Occipital lobe (tissue), 2 donors: Measurements from ENCODE around the gene NEK4. TPM values are rescaled to one million over a fixed set of nuclear protein-coding genes. Genes with fewer than 3 reads are reported as not detected.
"Not testable (repeated sequence)": the region's sequence is repeated elsewhere in the genome, so short reads cannot be mapped to it uniquely, and the experiment has no call there.

Experiments used
- DNase-seq: peaks from one replicate; lab custom pipeline; 2025; lab: John Stamatoyannopoulos, UW
- total RNA-seq: library from RNA; depleted of rRNA; stranded (reverse); fragments of >200 nt; gene quantifications from one replicate; pipeline ENCODE4 v1.2.3, GENCODE V29; 2014

The NEK4 gene
- total RNA-seq, 1 donor from 2014 or later, result 46.0 TPM

GRCh38 chr3:52779837-52780585, 9.3 kb upstream of the NEK4 start:
- DNase-seq, result no peak

DNA sequence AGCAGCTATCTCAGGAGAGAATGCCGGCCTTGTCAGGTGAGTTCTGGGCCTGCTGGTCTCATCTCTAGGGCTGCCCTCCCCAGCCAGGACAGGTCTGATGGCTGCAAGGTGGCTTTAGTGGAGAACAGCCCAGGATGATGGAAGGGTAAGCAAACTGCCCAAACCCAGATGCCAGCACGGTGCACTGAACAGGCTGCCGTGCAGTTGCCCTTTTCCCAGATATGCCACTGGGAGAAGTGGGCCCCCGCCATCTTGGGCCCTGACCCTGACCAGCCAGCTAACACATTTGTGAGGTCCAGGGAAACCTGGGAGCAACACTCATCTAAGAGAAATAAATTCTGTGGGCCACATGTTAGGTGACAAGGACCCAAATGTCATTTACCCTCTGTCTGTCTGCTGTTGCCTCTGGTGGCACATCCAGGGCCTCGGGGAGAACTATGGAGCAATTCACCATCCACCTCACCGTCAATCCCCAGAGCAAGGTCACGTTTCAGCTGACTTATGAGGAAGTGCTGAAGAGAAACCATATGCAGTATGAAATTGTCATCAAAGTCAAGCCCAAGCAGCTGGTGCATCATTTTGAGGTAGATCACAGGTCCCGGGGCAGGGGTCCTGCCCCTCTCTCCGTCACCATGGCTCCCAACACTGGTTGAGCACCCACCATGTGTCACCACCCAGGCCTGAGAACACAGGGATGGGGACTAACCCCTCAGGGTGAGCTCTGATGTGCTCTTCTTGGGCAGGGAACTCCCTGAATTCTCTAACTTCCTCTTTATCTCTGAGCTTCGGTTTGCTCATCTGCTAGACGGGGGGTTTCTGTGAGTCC, 8.5 kb upstream of the NEK4 start:
- DNase-seq, result no peak

DNA sequence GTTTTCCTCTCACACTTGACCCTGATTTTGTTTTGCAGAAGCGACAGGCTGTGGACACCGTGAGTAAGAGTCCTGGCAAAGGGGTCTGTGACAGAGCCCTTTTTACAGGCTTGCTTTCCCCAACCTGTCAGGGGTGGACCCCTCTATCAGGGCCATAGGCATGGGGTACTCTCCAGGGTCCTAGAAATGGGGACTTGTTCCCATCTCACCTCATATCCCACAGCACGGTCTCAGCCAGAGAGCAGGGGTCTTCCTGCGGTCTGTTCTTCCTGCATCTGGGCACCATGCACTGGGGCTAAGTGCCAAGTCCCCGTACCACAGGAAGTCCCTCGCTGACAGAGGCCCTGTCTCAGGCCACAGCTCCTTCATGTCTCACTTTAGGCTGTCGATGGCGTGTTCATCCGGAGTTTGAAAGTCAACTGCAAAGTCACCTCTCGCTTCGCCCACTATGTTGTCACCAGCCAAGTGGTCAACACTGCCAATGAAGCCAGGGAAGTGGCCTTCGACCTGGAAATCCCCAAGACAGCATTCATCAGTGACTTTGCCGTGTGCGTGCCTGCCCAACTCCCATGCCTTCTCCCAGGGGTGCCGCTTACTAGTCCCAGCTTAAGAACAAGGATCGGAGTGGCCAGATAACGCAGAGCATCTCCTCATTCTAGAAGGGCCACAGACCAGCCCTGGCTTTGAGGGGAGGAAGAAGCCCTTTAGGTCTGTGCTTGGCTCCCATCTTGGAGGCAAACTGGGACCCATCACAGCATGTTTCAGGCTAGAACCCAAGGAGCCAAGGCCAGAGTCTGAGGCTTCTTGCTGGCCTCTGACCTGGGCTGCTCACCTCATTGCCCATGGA, 7.4 kb upstream of the NEK4 start:
- no peak for DNase-seq

DNA sequence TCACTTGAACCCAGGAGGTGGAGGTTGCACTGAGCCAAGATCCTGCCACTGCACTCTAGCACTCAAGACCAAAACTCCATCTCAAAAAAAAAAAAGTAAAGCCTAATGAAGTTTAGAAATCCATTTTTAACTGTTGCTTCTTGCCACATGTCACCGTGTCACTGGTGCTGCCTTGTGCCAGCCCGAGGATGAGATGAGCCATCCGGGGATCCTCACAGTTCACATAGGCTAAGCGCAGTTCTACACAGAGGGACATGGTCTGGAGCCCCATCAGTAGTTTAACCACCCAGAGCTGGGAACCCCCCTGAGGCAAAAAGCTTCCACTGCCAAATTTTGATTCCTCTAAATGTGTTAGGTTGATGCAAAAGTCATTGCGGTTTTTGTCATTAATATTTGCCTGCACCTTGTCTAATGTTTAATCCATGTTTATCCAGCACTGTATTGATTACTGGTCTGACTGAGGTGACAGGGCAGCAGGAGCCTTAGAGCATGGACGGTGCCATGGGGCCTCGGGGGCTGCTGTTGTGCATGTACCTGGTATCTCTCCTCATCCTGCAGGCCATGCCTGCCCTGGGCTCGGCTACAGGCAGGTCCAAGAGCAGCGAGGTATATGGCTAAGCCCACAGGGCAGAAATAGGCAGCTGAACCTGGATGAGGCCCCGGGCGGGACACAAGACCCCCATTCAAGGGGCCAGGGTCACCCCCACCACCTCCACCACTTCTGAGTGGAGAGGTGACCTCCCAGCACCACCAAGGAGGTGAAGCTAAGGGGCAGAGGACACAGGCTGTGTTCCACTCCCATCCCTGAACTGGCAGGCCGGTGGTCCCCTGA, 6.6 kb upstream of the NEK4 start, which contains the start of gene ITIH1:
ITIH1 (plus strand) TSS at position 473 of the 832 bp plus-strand sequence; CDS start at position 490, 17 bp downstream.
- DNase-seq, result no peak

DNA sequence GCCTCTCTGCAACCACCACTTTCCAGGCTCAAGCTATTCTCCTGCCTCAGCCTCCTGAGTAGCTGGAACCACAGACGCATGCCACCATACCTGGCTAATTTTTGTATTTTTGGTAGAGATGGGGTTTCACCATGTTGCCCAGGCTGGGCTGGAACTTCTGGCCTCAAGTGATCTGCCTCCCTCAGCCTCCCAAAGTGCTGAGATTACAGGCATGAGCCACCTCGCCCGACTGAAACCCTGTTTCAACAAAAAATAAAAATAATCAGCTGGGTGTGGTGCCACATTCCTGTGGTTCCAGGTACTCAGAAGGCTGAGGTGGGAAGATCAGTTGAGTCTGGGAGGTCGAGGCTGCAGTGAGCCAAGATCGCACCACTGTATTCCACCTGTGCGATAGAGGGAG, 5.7 kb upstream of the NEK4 start:
- DNase-seq, result not testable (repeated sequence)

DNA sequence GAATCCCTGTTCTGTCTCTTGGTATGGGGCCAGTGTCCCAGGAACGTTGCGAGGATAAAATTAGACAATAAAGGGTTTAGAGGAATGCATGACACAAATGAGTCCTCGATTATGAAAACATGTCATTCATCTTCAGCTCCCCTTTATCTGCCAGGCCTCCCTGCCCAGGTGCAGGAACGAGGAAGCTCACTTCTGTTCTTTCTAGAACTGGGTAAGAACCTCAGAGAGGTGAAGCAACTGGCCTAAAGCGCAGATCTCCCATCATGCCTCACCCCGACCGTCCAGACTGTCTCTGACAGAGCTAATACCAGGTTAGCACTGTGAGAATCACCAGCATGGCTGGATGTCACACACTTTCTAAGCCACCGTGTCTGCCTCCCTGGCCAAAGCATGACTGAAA, 5.1 kb upstream of the NEK4 start:
- DNase-seq, result no peak

- DNase-seq, result no peak
These were observed 4.4 kb upstream of the NEK4 start for GRCh38 chr3:52774901-52775864.

DNA sequence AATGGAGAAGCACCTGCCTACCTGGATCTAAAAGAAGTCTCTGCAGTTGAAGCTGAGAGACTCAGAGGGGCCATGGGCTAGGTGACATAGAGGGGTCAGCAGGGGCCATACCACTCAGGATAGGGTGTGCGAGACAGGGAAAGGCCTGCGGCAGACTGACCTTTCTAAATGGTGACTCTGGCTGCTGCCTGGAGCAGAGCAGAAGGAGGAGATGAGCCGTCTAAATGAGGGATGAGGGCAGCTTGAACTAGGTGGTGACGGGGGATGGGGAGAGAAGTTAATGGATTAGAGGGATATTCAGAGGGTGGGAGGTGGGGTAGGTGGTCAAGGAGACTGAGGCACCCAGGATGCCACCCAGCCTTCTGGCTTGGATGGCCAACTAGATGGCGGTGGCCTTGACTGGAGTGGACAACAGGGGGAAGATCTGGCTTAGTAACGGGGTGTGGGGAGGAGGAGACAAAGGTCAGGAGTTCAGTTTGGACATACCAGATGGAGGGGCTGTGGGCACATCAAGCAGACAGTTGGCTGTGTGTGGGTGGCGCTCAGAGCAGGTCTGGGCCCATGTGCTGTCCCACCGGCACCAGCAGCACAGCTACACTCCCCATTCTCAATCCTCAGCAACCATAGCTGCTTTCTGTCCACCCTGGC, 3.5 kb upstream of the NEK4 start:
- no peak for DNase-seq

- DNase-seq, result no peak
These were observed 2.8 kb upstream of the NEK4 start for GRCh38 chr3:52773361-52774065.

DNA sequence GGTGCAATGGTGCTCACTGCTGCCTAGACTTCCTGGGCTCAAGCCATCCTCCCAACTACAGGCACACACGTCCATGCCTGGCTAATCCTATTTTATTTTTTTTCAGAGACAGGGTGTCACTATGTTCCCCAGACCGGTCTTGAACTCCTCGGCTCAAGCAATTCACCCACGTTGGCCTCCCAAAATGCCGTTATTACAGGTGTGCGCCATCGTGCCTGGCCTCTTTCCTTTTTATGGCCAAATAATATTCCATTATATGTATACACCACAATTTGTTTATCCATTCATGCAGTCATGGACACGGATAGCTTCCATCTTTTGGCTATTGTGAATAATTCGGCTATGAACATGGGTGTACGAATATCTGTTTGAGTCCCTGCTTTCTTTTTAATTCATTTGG, 962 bp upstream of the NEK4 start:
- DNase-seq, result no peak

- DNase-seq, result no peak
These were observed 568 bp upstream of the NEK4 start for GRCh38 chr3:52771334-52771681.

- no peak for DNase-seq
These were observed 819 bp downstream of the NEK4 start for GRCh38 chr3:52769786-52770455.

- no peak for DNase-seq
These were observed 7.3 kb downstream of the NEK4 start for GRCh38 chr3:52763466-52763865.

DNA sequence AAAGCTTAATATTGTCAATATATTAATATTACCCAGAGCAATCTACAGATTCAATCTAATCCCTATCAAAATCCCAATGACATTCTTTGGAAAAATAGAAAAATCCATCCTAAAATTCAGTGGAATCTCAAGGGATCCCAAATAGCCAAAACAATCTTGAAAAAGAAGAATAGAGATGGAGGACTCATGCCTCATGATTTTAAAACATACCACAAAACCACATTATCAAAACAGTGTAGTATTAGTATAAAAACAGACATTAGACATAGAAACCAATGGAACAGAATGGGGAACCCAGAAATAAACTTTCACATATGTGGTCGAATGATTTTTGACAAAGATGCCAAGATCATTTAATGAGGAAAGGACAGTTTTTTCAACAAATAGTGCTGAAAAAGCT, 14.6 kb downstream of the NEK4 start:
- DNase-seq, result no peak

GRCh38 chr3:52754373-52754772, 16.4 kb downstream of the NEK4 start:
- DNase-seq, result no peak

- no peak for DNase-seq
These were observed 18.6 kb downstream of the NEK4 start for GRCh38 chr3:52752045-52752660.

GRCh38 chr3:52743721-52744120, 27.0 kb downstream of the NEK4 start:
- no peak for DNase-seq

DNA sequence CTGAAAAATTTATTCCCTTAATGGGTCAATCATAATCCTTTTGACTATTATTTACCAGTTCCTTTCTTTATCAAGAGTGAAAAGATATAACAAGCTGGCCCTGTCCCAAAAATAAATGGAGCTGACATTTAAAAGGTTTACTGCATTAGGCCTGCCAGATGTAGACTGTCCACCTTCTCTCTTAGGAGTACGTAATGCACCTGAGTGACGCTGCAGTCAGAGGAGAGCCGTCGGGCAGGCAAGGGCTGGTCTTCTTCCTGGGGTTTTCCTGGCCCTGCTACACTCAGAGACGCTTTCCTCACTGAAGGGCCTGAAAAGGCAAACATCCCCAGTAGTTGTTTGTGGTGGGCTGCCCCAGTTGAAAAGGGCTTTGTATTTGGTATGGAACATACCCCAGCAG, 27.6 kb downstream of the NEK4 start:
- DNase-seq, result no peak
